Renal cortical epithelial cell (primary cell): ENCODE data around the gene ERLEC1. TPM values are rescaled to one million over a fixed set of nuclear protein-coding genes. Genes with fewer than 3 reads are reported as not detected.

Experiments used
- total RNA-seq: library from RNA; depleted of rRNA; stranded (reverse); fragments of >200 nt; gene quantifications from 2 replicates; pipeline ENCODE4 v1.2.3, GENCODE V29; 2014

ERLEC1 gene
- total RNA-seq, 1 donor from 2014 or later: 97.9 TPM

Other genes with a start within 250 kb of the ERLEC1 start
- gene CHAC2, start 19.2 kb upstream of the ERLEC1 start, total RNA-seq: 4.8 and 10.8 TPM in 2 replicates
- 22.4 and 34.3 TPM in 2 replicates for gene ASB3, start 91 bp upstream of the ERLEC1 start, total RNA-seq
- 0.69 and 2.8 TPM in 2 replicates for gene GPR75, start 72.9 kb downstream of the ERLEC1 start, total RNA-seq
- 33.7 and 51.7 TPM in 2 replicates for gene PSME4, start 183.9 kb downstream of the ERLEC1 start, total RNA-seq